SK-N-SH treated with all-trans-retinoic acid at 6 μM for 48 hours (cell line): ENCODE results near the gene TNS4.

ENCODE experiments used
- ATAC-seq: fragments of 200-7000 bp; cut with Tn5 transposase; 3 replicates; pipeline ENCODE4 v1.9.1; 2020; ENCODE audit warnings: mild to moderate bottlenecking, moderate library complexity
- ARNTL ChIP-seq: fragments of 450-650 bp; formaldehyde crosslinking; IDR thresholded peaks from 2 replicates; pipeline ENCODE4 v1.5.0; 2020; ENCODE audit warnings: low read depth, mild to moderate bottlenecking, moderate library complexity, borderline replicate concordance
- BACH2 ChIP-seq: fragments of 250-450 bp; sonication (Bioruptor Pico); IDR thresholded peaks from 2 replicates; pipeline ENCODE4 v1.9.0; 2021; ENCODE audit warnings: mild to moderate bottlenecking, borderline replicate concordance
- CSDC2 ChIP-seq: fragments of 250-450 bp; sonication (Bioruptor Pico); IDR thresholded peaks from 2 replicates; pipeline ENCODE4 v1.5.0; 2020; ENCODE audit warnings: mild to moderate bottlenecking, moderate library complexity
- ESRRG ChIP-seq: fragments of 250-450 bp; sonication (Bioruptor Pico); IDR thresholded peaks from 2 replicates; pipeline ENCODE4 v1.6.1; 2021; ENCODE audit warnings: mild to moderate bottlenecking
- GLIS3 ChIP-seq: fragments of 250-450 bp; sonication (Bioruptor Pico); IDR thresholded peaks from 2 replicates; pipeline ENCODE4 v1.5.0; 2020; ENCODE audit warnings: mild to moderate bottlenecking, moderate library complexity
- ISL1 ChIP-seq: fragments of 250-450 bp; sonication (Bioruptor Pico); IDR thresholded peaks from 2 replicates; pipeline ENCODE4 v2.1.2; 2022; ENCODE audit warnings: mild to moderate bottlenecking, moderate library complexity
- OSR1 ChIP-seq: fragments of 250-450 bp; sonication (Bioruptor Pico); IDR thresholded peaks from 2 replicates; pipeline ENCODE4 v1.8.0; 2022; ENCODE audit warnings: moderate library complexity, mild to moderate bottlenecking, inconsistent platforms
- PPARA ChIP-seq: fragments of 250-450 bp; sonication (Bioruptor Pico); IDR thresholded peaks from 2 replicates; pipeline ENCODE4 v1.5.0; 2020; ENCODE audit warnings: mild to moderate bottlenecking, borderline replicate concordance
- SNAI2 ChIP-seq: fragments of 250-450 bp; sonication (Bioruptor Pico); IDR thresholded peaks from 2 replicates; pipeline ENCODE4 v1.5.0; 2020; ENCODE audit warnings: mild to moderate bottlenecking, moderate library complexity
- TCF4 ChIP-seq: fragments of 250-450 bp; sonication (Bioruptor Pico); IDR thresholded peaks from 2 replicates; pipeline ENCODE4 v1.8.0; 2021; ENCODE audit warnings: mild to moderate bottlenecking, moderate library complexity, borderline replicate concordance
- TOX ChIP-seq: fragments of 250-450 bp; sonication (Bioruptor Pico); IDR thresholded peaks from 2 replicates; pipeline ENCODE4 v1.8.0; 2021; ENCODE audit warnings: mild to moderate bottlenecking, moderate library complexity, borderline replicate concordance
- ZC3H10 ChIP-seq: fragments of 250-450 bp; sonication (Bioruptor Pico); IDR thresholded peaks from 2 replicates; pipeline ENCODE4 v1.5.1; 2021; ENCODE audit warnings: mild to moderate bottlenecking, moderate library complexity
- ZFP3 ChIP-seq: fragments of 250-450 bp; sonication (Bioruptor Pico); IDR thresholded peaks from 2 replicates; pipeline ENCODE4 v1.5.0; 2020; ENCODE audit warnings: mild to moderate bottlenecking, moderate library complexity
- ZFP30 ChIP-seq: fragments of 450-650 bp; formaldehyde crosslinking; IDR thresholded peaks from 2 replicates; pipeline ENCODE4 v1.5.0; 2022; ENCODE audit warnings: mild to moderate bottlenecking, moderate library complexity
- ZNF565 ChIP-seq: fragments of 450-650 bp; formaldehyde crosslinking; conservative IDR thresholded peaks from 2 replicates; pipeline ENCODE4 v1.5.0; 2020; ENCODE audit warnings: low read depth, mild to moderate bottlenecking, moderate library complexity
- ZNF70 ChIP-seq: fragments of 450-650 bp; formaldehyde crosslinking; IDR thresholded peaks from 2 replicates; pipeline ENCODE4 v1.5.0; 2020; ENCODE audit warnings: mild to moderate bottlenecking, moderate library complexity
- ZNF8 ChIP-seq: fragments of 450-650 bp; formaldehyde crosslinking; IDR thresholded peaks from 2 replicates; pipeline ENCODE4 v1.5.0; 2020; ENCODE audit warnings: mild to moderate bottlenecking, moderate library complexity
- TF ChIP-seq, protein P1 (sequence below): fragments of 250-450 bp; sonication (Bioruptor Pico); IDR thresholded peaks from 2 replicates; pipeline ENCODE4 v1.5.0; 2020; ENCODE audit warnings: mild to moderate bottlenecking, moderate library complexity
- TF ChIP-seq, protein P2 (sequence below): fragments of 250-450 bp; sonication (Bioruptor Pico); IDR thresholded peaks from 2 replicates; pipeline ENCODE4 v1.8.0; 2020; ENCODE audit warnings: mild to moderate bottlenecking, moderate library complexity, borderline replicate concordance
- TF ChIP-seq, protein P3 (sequence below): fragments of 250-450 bp; sonication (Bioruptor Pico); IDR thresholded peaks from 2 replicates; pipeline ENCODE4 v1.5.1; 2020; ENCODE audit warnings: low read depth, mild to moderate bottlenecking, moderate library complexity
- TF ChIP-seq, protein P4 (sequence below): fragments of 250-450 bp; sonication (Bioruptor Pico); IDR thresholded peaks from 2 replicates; pipeline ENCODE4 v1.8.0; 2021; ENCODE audit warnings: low read depth, mild to moderate bottlenecking, moderate library complexity, borderline replicate concordance

Gene TNS4

DNA sequence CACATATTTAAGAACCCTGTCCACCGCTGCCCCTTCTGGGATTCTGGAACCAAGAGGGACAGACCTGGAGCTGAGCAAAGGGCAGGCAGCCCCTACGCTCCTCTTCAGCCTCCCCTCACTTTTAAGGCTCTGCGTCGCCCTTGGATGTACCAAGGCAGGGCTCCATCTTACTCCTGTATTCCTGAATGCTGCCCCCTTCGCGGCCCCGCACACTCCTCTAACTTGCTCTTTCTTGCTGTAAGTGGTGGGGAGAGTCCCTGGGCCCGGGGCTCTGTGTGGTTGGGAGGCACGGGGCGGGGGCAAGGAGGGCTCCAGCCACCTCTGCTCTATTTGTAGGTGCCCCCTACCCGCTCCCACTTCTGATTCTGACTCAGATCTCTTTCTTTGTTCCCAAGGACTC, 1.2 kb downstream of the TNS4 start:
- no peak; the same call in 2 of the 3 replicates for ATAC-seq
- no peak for TF ChIP-seq ISL1 (CRISPR knock-in tag)
- no peak for TF ChIP-seq ZC3H10

- peak; percentile 97 for ATAC-seq
- TF ChIP-seq BACH2 (CRISPR knock-in tag) (no peak), CSDC2 (CRISPR knock-in tag) (no peak), ZC3H10 (no peak), ZNF565 (CRISPR knock-in tag) (no peak), OSR1 (CRISPR knock-in tag) (no peak), TOX (CRISPR knock-in tag) (no peak), ISL1 (CRISPR knock-in tag) (no peak), ZFP30 (CRISPR knock-in tag) (no peak), PPARA (CRISPR knock-in tag) (no peak), ZNF70 (CRISPR knock-in tag) (no peak), ZFP3 (CRISPR knock-in tag) (no peak), GLIS3 (CRISPR knock-in tag) (no peak)
- TF ChIP-seq, protein P1, sequence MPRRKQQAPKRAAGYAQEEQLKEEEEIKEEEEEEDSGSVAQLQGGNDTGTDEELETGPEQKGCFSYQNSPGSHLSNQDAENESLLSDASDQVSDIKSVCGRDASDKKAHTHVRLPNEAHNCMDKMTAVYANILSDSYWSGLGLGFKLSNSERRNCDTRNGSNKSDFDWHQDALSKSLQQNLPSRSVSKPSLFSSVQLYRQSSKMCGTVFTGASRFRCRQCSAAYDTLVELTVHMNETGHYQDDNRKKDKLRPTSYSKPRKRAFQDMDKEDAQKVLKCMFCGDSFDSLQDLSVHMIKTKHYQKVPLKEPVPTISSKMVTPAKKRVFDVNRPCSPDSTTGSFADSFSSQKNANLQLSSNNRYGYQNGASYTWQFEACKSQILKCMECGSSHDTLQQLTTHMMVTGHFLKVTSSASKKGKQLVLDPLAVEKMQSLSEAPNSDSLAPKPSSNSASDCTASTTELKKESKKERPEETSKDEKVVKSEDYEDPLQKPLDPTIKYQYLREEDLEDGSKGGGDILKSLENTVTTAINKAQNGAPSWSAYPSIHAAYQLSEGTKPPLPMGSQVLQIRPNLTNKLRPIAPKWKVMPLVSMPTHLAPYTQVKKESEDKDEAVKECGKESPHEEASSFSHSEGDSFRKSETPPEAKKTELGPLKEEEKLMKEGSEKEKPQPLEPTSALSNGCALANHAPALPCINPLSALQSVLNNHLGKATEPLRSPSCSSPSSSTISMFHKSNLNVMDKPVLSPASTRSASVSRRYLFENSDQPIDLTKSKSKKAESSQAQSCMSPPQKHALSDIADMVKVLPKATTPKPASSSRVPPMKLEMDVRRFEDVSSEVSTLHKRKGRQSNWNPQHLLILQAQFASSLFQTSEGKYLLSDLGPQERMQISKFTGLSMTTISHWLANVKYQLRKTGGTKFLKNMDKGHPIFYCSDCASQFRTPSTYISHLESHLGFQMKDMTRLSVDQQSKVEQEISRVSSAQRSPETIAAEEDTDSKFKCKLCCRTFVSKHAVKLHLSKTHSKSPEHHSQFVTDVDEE (CRISPR knock-in tag) = no peak
- TF ChIP-seq, protein P2, sequence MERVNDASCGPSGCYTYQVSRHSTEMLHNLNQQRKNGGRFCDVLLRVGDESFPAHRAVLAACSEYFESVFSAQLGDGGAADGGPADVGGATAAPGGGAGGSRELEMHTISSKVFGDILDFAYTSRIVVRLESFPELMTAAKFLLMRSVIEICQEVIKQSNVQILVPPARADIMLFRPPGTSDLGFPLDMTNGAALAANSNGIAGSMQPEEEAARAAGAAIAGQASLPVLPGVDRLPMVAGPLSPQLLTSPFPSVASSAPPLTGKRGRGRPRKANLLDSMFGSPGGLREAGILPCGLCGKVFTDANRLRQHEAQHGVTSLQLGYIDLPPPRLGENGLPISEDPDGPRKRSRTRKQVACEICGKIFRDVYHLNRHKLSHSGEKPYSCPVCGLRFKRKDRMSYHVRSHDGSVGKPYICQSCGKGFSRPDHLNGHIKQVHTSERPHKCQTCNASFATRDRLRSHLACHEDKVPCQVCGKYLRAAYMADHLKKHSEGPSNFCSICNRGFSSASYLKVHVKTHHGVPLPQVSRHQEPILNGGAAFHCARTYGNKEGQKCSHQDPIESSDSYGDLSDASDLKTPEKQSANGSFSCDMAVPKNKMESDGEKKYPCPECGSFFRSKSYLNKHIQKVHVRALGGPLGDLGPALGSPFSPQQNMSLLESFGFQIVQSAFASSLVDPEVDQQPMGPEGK (CRISPR knock-in tag) = no peak
- TF ChIP-seq, protein P3, sequence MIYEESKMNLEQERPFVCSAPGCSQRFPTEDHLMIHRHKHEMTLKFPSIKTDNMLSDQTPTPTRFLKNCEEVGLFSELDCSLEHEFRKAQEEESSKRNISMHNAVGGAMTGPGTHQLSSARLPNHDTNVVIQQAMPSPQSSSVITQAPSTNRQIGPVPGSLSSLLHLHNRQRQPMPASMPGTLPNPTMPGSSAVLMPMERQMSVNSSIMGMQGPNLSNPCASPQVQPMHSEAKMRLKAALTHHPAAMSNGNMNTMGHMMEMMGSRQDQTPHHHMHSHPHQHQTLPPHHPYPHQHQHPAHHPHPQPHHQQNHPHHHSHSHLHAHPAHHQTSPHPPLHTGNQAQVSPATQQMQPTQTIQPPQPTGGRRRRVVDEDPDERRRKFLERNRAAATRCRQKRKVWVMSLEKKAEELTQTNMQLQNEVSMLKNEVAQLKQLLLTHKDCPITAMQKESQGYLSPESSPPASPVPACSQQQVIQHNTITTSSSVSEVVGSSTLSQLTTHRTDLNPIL (CRISPR knock-in tag) = no peak
Observed at GRCh38 chr17:40499551-40500189, 1.8 kb downstream of the TNS4 start.

- ATAC-seq = no peak
- TF ChIP-seq BACH2 (CRISPR knock-in tag) (no peak), TCF4 (CRISPR knock-in tag) (no peak), ARNTL (no peak), ZC3H10 (no peak), CSDC2 (CRISPR knock-in tag) (no peak), ESRRG (CRISPR knock-in tag) (no peak), SNAI2 (CRISPR knock-in tag) (no peak)
- TF ChIP-seq, protein P4, sequence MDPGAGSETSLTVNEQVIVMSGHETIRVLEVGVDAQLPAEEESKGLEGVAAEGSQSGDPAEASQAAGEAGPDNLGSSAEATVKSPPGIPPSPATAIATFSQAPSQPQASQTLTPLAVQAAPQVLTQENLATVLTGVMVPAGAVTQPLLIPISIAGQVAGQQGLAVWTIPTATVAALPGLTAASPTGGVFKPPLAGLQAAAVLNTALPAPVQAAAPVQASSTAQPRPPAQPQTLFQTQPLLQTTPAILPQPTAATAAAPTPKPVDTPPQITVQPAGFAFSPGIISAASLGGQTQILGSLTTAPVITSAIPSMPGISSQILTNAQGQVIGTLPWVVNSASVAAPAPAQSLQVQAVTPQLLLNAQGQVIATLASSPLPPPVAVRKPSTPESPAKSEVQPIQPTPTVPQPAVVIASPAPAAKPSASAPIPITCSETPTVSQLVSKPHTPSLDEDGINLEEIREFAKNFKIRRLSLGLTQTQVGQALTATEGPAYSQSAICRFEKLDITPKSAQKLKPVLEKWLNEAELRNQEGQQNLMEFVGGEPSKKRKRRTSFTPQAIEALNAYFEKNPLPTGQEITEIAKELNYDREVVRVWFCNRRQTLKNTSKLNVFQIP (CRISPR knock-in tag) = no peak
Observed at GRCh38 chr17:40498281-40499084, 2.9 kb downstream of the TNS4 start.

GRCh38 chr17:40497695-40498094, 3.7 kb downstream of the TNS4 start:
- ATAC-seq = no peak
- TF ChIP-seq CSDC2 (CRISPR knock-in tag) (no peak), ZFP3 (CRISPR knock-in tag) (no peak), ISL1 (CRISPR knock-in tag) (no peak), TOX (CRISPR knock-in tag) (no peak), ZNF8 (CRISPR knock-in tag) (no peak), TCF4 (CRISPR knock-in tag) (no peak), BACH2 (CRISPR knock-in tag) (no peak), OSR1 (CRISPR knock-in tag) (no peak), ESRRG (CRISPR knock-in tag) (no peak), ARNTL (no peak), SNAI2 (CRISPR knock-in tag) (no peak), ZC3H10 (no peak)
- TF ChIP-seq, protein P4 (CRISPR knock-in tag) = no peak
- TF ChIP-seq, protein P2 (CRISPR knock-in tag) = no peak
